Stimulated activated CD8-positive, alpha-beta memory T cell treated with anti-CD3 and anti-CD28 coated beads, Interleukin-7, amount 100 ng/mL, for 1 hour (primary cell): ENCODE results near the gene PRR23E.

Source experiments
- DNase-seq, 2 donors: peaks; one replicate each; pipeline ENCODE4 v3.0.0-alpha.2; 2020; ENCODE audit warnings: low read depth in 2 of 2

PRR23E gene

DNA sequence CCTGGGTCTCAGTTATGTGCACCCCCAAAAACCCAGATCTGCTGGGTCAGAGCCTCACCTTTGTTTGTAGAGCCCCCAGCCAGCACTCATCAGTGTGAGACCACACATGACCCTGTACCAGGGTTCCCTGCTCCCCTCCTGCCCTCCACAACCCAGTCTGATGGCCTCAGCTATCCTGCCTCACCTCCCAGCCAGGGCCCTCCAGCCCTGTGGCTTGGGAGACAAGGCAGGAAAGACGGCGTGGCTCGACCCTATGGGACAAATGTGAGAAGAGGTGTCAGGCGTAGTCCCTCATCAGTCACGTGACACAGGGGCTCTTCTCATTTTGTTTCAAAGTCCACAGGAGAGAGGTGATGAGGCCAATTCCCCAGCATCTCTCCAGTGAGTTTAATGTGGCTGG, 28.3 kb upstream of the PRR23E start:
- DNase-seq = no peak

- DNase-seq = no peak
Observed at GRCh38 chr3:127165036-127165435, 27.9 kb upstream of the PRR23E start.

- no peak for DNase-seq
Observed at GRCh38 chr3:127165694-127166485, 27.0 kb upstream of the PRR23E start.

- no peak for DNase-seq
Observed at GRCh38 chr3:127166501-127167065, 26.3 kb upstream of the PRR23E start.

DNA sequence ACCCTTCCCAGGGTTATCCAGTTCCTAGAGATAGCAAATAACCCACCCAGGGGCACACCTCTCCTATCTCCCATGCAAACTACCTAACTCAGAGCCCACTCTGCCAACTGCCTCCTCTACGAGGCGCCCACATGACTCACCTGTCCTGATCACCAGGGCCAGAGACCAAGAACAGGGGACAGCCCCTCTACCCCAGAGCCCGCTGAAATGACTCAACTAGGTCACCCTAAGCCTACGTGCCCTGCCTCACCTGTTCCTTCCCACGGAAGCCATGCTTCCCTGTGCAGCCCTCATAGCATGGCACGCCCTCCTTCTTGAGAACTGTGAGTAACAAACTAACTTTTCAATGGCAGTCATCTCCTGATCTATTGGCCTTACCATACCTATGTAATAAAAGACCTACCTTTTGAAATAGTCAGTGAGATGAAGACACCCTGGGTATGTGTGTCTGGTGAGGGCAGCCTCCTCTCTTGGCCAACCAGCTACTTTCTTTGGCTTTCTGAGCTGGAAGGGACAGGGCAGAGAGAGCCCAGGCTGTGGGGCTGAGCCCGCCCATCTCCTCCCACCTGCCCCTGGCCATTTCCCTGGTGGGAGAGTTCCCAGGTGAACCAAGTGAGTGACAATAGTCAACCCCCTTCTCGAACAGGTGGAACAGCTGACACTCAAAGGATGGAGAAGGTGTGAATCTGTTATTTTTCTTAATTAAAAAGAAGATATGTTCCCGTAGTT, 25.5 kb upstream of the PRR23E start:
- no peak for DNase-seq

- DNase-seq = no peak
Observed at GRCh38 chr3:127168271-127168670, 24.7 kb upstream of the PRR23E start.

GRCh38 chr3:127170814-127171213, 22.1 kb upstream of the PRR23E start:
- no peak for DNase-seq

GRCh38 chr3:127171320-127171719, 21.6 kb upstream of the PRR23E start:
- no peak for DNase-seq

DNA sequence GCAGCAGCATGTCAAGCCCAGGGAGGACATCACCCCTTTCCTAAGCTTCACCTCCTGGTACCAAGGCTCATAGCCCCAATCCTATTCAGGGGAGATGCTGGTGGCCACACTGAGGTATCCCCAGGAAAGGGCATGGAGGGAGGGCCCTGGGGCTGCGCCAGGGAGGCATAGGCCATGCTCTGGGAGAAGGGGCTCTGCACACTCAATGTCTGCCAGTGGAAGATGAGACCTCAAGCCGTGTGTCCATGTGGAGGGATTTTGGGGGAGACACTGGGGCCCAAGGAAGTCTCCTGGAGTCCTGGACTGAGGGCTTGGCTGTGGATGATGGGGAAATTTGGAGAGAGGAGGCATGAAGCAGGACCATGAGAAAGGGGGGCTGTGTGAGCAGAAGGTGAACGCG, 21.2 kb upstream of the PRR23E start:
- DNase-seq = no peak

GRCh38 chr3:127172211-127172610, 20.7 kb upstream of the PRR23E start:
- no peak for DNase-seq

GRCh38 chr3:127172781-127173515, 20.0 kb upstream of the PRR23E start:
- no peak for DNase-seq

DNA sequence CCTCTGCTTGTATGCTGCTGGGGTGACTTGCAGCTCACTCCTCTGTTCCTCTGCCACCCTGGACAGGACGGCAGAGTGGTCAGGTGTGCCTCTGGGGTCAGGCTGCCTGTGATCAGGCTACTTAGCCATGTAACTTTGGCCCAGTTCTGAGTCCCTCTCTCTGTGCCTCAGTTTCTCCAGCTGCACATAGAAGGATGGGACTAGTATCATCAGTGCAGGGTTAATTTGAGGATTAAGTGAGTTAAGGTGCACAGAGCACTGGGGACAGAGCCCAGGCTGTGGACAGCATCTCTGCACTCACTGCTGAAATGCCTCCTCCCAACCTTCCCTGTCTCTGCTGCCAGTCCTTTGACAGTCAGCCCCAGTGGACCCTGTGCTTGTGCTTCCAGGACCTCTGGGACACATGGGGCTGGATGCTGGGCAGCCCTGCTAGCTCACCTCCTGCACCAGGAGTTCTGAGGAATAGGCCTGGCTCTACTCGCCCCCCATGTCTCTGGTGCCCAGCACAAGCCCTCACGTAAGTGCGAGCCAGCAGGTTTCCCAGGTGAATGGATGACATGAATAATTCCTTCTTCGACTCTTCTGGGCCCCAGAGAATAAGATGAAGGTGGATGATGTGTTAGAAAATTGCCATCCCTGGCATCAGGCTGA, 19.3 kb upstream of the PRR23E start:
- DNase-seq = no peak

- no peak for DNase-seq
Observed at GRCh38 chr3:127174284-127174683, 18.6 kb upstream of the PRR23E start.

DNA sequence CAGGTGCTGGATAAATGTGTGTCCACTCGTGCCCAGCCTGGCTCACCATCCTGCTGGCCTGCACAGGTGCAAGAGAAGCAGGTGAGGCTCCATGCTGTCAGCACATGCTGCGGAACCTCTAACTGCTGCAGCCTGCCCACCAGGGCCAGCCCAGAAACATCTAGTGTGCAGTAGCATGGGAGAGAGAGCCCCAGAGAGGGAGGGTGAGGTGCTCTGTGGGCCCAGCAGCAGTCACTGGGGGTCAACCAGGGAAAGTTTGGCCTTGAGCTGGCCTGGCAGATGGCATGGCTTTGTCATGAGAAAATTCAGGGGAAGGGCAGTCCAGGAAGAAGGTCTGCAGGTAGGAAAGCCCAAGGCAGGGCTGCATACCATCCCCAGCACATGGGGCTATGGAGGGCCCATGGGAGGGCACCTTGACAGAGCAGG, 18.2 kb upstream of the PRR23E start:
- no peak for DNase-seq

GRCh38 chr3:127175272-127175671, 17.7 kb upstream of the PRR23E start:
- no peak for DNase-seq

- no peak for DNase-seq
Observed at GRCh38 chr3:127177226-127177625, 15.7 kb upstream of the PRR23E start.

DNA sequence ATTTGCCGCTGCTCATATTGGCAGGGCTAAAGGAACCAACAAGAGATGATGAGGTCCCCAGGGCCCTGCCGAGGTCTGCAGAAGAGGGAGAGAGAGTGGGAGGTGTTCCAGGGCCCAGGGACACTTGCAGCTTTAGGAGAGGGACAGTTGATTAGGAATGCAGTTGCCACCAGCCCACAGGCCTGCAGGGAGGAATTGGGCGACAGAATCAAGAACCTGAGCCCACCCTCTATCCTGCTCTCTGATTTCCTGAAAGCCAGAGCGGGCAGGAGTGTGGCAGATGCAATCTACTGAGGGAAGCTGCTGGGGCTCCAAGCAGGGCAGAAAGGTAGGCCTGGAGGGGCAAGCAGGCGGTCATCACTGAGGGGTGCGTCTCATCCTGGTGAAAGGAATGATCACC, 12.1 kb upstream of the PRR23E start:
- DNase-seq = no peak

GRCh38 chr3:127182431-127182830, 10.5 kb upstream of the PRR23E start:
- no peak for DNase-seq

GRCh38 chr3:127182848-127183714, 9.8 kb upstream of the PRR23E start:
- no peak for DNase-seq

DNA sequence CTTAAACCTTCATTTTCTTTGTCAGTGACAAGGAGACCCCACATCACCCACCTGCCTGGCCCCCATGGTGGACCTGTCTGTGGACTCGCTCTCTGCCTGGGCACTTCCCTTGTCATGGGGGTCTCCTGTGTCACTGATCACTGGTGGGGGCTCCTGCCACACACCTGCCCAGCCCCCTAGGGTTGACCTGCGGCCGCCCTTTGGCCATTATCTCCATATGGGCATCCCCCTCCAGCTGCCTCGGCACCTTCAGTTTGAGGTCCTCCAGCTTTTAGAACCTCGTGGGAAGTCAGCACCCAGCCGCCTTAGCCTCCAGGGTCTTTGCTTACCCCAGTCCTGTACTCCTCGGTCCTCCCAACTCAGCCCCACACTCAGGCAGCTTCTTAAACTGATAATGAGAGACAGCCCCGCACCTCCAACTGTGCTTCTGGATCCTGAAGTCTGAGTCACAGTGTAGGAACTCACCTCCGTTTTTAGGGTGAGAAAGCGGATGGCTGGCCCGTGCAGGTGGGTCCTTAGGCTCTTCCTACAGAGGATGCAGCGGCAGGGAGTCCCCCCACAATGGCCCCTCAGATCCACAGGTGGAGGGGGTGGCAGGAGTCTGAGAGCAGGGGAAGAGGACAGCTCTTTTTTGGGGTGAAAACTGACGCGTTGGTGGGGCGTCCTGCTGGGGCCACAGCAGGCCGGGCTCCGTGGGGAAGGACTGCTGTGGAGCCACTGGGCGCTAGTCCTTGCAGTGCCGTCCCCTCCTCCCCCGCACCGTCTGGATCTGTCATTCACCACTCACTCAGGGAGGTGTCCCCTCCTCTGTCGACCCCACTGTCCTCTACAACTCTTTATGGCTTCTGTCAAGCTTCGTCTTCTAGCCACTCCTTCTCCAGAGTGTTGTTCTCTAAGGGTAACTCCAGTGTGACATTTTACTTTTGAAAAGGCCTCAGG, 8.7 kb upstream of the PRR23E start:
- DNase-seq = no peak
